Inflammatory macrophage (primary cell): ENCODE measurements around the gene NUAK1.

ENCODE experiments used
- DNase-seq, 2 donors: peaks; one replicate each; pipeline ENCODE4 v3.0.0-alpha.2; 2020 to 2022

Gene NUAK1

DNA sequence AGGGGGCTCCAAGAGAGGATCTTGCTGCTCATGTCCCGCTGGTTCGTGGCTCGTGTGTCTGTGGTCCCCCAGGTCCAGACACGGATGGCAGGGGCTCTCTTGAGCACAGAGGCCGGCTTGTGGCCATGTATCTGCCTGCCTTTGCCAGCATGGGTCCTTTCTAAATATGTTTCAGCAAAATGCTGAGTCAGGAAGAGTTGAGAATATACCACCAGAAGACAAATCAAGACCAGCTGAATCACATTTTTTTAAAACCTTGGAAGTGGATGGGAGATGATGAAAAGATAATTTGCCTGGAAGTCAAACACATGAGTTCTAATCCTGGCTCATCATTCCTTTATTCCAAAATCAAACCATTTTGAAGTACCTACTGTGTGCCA is 58.0 kb downstream of the NUAK1 start:
- DNase-seq: no peak

DNA sequence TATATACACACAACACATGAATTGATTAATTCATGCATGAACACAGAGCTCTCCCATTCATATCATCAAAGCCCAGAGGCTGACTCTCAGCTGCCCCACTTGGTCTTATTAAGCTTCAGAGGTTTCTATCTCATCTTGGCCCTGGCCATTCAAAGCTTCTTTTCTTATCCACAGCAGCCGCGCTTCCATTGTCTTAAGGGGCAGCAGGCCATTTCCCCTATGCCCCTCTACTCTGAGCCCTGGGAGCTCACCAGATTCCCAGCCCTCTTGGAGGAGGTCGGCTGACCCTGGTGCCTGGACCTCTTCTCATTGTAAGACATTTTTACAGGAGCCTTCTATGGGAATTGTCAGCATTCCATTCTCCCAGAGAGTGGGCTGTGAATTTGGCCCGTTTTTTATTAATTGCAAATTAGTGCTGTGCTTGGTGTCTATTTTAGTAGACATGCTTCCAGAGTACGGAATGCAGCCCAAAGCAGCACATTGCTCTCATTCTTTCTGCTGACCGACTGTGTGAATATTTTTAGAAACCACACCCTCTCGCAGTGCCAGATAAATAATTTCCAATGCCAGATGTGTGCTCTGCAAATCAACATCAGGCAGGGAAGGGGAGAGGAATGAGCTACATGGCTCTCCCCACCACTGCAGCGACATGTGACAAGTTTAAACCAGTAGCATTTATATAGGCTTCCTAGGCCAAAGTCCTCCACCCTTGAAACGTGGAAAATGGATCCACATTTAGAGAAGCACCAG is 58.5 kb downstream of the NUAK1 start:
- DNase-seq: no peak

DNA sequence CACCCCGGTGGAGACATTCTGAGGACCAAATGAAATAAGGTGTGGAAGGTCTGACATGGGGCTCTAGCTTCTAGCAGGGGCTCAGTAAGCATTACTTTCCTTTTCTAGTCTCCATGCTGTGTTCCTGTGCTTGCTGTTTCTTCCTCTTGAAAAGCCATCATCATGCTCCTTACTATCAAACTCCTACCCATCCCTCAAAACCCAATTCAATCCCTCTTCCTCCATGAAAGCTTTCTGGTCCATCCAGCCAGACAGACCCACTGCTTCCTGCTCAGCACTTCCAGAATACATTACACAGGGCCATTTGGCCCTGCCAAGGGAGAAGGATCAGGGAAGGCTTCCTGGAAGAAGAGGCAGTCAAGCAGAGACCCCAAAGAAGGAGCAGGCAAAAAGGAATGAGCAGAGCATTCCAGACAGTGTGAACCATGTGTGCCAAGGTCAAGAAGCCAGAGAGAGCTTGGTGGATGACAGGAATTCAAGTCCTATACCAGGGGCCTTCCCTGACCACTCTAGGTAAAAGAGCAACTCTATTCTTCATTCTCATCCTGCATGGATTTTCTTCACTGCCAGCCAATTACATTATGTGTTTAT is 59.5 kb downstream of the NUAK1 start:
- no peak for DNase-seq

DNA sequence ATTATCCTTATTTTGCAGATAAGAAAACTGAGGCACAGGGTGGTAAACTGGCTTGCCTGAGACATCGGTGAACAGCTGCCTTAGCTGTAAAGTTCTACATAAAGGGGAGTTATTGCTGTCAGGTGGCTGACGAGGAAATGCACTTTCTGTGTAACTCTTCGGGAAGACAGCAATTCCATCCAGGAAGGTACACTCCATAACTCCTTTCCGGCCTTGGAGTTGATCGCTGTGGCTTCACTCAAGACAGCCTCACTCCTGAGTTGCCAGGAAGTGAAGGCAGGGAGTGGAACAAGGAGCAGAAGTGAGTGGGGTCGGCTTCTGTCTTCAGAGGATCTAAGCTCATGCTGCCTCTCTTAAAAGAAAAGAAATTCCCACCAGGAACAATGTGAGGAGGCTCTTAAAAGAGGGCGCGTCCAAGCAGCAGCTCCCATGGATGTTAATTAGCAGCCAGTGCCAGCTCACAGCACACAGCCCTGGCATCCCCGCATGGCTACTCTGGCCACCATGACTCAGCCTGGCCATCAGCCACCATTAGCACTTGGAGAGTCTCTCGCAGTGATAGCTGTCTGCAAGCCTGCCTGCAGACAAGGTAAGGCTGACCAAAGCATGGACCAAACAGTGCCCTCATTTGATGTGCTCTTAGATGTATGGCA is 60.3 kb downstream of the NUAK1 start:
- DNase-seq: no peak

DNA sequence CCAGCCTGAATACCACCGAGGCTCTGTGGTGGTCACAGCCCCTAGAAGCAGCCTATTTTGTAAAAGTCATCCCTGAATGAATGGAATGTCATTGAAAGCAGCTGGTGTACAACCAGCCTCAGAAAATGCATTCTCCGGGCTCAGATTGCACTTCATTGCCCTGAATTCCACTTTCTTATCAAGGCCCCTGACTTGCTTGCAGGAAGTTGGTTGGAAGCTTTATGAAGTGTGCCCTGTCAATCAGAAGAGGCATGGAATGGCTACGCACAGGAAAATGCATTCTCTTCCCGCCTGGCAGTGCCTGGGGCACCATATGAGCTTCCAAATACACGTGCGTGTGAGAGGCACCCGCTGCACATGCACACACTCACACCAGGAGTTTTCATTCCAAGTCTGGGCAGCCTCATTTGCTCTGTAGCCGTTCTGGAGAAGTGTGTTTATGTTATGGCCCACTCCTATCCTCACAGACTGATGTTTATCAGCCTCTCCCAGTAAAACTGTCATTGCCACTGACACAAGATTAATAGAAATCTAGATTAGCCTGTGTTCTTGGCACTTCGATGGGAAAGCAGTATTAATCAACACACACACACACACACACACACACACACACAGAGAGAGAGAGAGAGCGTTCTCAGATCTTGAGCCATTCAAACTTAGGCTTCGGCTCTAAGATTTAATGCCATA is 63.9 kb downstream of the NUAK1 start:
- DNase-seq: no peak

DNA sequence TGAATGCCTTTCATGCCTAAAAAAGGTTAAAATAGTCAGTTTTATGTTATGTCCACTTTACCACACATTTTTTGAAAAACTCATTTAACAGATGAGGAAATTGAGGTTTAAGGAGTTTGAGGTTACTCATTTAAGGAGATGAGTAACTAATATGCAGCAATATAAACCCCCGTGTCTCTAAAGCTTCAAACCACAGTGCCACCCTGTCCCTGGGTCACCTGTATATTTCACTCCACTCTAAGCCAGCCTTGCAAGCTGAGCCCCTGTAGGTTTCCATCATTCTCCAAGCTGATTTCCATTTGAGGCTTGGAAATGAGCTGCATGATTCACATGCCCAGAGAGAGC is 64.4 kb downstream of the NUAK1 start:
- no peak for DNase-seq

DNA sequence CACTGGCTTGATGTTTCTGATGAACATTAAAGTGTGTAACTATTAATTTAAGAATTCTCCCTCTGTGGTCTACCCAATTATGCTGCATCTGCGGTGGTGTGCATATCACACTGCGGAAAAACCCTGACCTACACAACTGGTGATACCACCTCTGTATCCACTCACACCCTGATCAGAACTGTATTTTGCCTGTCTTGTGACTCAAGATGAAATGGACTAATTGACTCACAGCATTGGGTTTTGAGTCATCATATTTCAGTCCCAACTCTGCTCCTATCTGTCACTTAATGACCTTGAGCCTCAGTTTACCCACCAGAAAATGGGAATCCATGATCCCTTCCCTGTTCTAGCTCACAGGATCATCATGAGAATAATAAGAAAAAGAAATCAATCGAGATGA is 65.6 kb downstream of the NUAK1 start:
- DNase-seq: no peak

DNA sequence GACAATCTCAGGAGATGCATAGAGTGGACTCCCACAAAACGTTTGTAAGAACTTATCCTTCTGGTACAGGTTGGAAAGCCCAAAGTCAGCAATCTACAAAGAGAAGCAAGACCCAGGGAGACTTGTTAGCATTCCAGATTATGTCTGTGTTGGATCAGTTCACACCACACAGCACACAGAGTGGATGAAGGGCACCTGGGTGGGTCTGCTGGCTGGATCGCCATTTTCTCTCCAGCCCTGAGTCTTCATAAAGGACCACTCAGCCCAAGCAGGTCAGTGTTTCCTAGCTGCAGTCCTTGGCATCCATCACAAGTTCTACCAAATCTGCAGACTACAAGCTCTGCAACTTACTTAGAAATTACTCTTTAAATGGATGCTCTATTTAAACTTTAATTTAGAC is 66.0 kb downstream of the NUAK1 start:
- DNase-seq: no peak

DNA sequence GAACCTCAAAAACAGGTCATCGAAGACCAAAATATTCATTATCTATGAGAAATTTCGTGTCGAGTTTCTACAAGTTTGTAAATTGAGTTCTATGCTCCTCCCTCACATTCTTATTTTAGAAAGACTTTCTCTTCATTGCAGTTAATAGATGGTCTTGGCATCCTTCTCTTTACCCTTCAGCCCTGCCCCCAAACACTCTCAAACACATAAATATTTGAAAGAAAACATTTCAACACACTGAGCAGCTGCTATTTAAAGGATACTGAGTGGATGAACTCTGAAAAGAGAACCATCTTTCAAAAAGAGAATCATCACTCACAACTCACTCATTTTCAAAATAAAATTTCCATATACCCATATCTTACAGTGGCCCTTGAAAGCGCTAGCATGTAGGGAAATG is 67.1 kb downstream of the NUAK1 start:
- no peak for DNase-seq

DNA sequence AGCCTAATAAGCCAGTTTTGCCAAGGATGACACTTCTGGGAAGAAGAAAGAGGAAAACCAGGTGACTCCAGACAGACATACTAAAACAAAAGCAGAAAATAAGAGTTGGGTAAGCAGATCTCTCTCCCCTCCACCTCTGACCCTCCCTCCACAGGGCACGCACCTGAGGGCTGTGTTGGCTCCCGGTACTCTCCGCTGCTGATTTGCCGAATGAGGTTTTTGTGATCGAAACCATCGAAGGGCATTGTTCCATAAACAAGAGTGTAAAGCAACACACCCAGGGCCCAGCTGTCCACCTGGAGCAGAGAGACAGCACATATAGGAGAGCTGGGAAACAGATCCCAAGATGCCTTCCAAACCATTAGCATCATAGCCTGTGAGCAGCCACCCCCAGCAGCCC is 68.1 kb downstream of the NUAK1 start:
- DNase-seq: no peak

DNA sequence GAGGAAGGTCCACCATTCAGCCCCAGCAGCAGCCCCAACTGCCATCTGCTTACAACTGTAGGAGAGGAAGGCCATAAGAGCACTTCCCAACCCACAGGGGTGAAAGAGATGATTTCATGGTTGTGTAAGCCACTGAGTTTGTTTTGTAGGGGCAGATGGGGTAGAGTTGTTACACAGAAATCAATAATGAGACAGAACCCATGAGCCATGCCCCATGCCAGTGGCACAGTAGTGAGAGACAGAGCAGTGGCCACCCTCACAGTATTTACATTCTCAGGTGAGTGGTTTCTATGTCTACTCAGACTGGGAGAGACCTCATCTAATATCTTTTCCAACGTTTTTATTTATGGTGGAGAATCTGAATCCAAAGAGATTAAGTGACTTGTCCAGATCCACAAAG is 68.6 kb downstream of the NUAK1 start:
- no peak for DNase-seq

DNA sequence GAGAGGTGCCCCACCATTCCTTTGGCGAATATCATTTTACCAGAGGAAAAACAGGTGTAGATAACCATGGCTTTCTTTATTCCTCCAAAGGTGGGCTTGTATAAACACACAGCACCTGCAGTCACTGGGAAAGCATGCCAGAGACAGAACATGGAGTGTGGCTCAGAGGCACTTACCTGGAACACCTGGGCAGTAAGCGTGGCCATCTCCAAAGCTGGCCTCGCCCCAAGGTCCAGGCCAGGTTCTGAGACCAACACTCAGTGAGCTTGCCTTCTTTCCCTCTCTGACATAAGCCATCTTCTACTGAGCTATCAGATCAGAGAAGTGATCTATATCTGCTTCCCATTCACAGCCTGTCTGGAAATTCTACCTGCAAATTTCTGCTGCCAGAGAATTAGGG is 70.5 kb downstream of the NUAK1 start:
- no peak for DNase-seq

DNA sequence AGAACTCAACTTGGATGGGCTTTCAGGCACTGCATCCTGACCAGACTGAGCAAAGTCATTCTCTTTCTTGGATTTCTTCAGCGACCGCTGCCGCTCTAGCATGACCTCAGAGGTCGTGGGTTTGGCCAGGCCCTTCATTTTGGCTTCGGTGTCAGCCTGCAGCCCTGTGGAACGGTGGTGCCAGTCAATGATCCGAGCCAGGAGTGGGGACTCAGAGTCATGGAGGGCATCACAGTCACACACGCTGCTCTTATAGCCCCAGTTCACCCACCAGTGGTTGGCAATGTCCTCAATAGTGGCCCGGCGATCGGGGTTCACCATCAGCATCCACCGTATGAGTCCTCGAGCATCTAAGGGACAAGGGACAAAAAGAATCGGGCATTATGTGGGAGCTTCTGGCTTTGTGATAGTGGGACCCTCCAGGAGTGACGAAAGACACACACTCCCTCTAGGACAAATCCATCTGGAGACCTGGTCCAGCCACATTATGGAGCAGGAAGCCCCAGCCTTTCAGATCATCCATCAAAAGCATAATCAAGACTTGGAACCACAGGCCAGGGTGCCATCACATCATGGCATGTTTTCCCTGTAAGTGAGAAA is 71.0 kb downstream of the NUAK1 start:
- DNase-seq: no peak

DNA sequence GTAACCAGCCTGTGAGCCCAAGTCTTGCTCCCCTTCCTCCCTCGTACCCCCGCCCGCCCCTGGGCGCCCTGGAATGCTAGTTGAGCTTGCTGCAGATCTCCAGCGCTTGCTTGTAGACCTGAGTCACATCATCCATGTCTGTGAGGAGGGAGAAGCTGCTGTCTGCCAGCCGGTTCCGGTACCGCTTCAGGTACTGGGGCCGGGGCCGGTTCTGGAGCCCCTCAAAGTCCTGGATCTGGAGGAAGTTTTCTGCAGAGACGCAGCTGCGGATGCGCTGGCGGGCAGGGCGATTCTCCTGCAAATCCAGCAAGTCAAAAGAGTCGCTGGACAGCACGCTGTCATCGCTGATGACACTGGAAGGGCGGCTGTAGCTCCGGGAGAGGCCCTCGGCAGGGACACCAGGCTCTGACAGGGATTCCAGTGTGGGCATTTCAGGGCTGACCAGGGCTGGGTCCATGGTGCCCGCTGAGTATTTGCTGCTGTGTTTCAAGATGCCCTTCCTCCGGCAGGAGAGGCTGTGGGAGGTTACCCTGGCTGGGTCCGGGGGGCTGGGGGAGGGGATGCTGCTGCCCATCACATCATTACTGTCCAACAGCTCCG is 71.9 kb downstream of the NUAK1 start:
- DNase-seq: no peak

DNA sequence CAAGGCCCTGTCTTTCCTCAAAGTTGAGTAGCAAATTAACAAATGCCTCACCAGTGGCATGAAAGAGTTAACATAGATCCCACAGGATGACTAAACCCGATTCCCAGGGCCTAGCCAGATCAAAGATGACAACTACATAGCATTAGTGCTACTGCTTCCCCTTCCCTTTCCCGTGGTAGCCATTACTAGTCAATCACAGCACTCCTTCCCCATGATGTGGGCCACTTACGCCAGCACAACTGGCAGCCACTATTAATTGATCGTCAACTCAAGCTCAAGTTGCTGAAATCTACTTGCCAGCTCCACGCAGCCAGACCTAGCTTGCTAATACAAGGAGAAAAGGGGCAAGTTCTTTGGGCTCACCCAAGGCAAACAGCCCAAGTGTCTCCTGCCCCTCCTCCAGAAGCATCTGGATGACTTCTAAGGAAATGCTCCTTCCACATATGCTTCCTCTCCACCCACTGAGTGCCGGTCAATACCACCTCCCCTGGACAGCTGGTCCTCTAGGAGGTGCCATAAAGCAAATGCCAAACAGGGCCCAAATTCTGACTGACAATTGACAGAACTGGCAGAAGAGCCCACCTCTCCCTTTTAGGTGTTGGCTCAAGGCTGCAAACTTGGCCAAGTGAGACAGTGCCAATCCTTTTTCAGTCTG is 72.6 kb downstream of the NUAK1 start:
- no peak for DNase-seq

DNA sequence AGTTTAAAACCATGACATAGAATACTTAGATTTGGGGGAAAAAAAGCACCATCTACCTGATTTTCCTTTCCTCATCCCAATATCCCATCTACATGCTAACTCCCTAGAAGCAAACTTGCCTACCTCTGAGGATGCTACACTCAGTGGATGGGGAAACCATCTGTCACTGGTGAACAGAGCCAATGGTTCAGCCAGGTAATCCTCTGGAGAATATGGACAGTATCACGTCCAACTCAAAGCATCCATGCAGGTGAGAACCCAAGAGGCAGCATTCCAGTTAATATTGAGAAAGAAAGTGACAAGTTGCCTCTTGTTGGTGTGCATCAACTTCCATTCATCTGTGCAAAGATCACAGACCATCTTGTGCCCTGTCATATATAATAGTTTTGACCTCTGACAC is 73.2 kb downstream of the NUAK1 start:
- DNase-seq: no peak

DNA sequence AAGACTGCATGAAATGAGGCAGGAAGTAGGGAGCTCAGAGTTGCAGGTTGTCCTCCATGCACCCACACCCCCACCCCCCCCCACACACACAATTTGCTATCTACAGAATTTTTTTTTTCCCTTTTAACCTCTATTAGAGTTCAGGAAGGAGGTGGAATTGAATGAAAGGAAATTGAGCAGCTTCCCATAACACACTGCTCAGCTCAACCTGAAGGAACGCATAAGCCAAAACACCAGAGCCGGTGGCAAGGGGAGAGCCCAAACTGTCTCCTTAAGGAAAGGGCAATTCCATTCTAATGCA is 74.1 kb downstream of the NUAK1 start:
- DNase-seq: no peak

DNA sequence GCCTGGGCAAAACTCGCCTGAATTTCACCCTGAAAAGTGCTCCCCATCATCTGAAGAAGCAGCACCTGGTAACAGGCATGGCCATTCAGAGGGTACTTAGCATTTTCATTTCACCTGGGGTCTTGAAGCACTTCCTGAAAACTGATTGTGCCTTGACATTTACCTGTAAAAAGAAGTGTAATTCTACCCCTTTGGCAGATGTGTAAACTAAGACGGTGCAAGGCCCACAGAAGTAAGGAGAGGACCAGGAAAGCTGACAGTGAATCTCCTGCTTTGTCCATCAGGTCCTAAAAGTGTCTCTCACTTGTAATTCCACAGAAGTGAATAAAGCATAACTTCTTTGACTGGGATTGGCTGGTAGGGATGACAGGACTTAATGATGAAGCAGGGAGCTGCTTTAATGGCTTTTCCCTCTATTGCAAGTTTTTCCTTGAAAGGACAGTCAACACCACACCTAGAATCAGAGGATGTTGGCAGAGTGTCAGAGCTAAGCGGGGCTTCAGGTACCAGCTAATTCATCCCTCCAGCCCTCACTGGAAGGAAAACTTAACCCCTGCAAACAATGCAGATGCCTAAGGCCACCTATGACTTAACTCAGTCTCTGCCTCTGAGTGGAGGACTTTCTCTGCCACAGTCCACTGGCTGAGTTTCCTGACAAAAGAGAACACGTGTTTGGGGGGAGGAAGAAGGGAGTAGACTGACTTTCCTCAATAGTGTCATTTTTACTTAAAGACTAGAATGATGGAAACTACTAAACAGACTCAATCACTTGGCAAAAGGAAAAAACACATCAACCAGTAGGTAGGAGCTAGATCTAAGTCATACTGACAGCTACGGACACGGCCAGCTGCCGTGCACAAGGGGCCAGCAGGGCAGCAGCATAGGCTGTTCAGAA is 74.7 kb downstream of the NUAK1 start:
- DNase-seq: no peak

DNA sequence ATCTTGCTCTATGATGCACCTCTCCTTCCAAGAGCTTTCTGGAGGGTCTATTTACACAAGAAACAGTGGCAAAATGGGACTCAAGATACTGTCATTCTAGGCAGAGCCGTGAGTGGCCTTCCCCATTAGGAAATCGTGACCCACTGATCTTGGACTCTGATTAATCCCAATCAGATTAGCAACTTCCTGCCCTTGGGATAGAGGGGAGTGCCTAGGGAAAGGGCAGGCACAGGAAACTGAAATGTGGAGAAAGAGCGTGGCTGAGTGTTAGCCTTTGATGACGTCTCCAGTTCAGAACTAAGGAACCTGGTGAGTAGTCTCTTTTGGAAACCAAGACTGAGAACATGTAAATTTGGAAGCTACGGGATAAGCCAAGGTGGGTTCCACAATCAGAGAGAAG is 76.1 kb downstream of the NUAK1 start:
- DNase-seq: no peak

DNA sequence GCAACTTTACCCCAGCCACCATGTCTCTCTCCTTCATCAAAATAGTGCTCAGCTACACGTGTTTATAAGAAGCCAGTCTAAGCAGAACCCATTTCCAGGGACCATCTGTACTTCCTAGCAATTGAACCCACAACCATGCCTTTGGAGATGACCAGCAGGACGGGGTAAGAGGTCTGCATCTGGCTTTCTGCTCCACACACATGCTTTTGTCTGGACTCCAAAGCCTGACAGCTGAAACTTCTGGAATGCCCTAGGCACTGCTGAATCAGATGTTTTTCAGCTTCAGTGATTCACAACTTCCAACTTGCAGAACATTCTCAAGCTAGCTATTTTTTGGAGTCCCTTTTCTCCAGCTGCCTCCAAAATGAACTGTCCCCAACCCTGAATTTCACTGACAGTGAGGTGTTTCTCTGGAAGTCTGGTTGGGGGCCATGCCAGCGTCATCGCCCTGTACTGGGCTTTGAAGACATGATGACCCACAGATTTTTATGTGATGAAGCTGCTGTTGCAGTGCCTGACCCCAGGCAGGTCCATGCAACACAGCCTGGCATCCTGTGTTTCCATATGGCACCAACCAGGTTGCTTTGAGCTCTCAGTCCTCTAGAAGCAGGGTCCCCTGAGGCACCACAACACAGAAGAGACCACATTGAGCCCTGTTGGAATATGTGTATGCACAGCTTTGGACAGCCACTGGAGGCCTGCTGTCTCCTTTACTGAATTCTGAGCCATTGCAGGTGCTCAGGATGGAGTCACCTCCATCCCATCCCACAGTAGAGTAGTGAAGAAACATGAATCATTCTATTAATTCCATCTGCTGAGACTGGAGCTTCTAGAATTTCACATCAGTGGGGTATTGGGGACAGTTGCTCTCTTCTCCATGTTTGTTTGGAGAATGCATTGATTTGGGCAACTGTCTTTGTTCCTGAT is 80.2 kb downstream of the NUAK1 start:
- no peak for DNase-seq

DNA sequence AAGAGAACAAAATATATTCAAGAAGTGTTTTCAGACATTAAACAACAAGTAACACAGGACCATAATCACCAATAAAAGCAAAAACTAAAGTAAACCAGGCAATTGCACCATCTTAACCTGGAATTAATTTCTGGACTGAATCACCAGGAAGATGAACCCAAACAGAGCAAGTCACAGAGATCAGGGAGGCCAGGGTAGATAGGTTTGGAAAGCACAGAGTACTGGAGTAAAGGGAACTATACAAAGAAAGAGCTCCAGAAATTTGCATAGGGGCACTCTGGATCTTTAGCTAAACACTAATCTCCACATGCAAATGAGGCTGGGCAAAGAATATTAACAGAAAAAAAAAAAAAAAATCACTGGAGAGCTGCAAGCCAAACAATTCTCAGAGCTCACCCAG is 84.7 kb downstream of the NUAK1 start:
- DNase-seq: no peak
